Smooth muscle cell (in vitro differentiated cells): ENCODE results near the gene LPO. TPM values are rescaled to one million over a fixed set of nuclear protein-coding genes. Genes with fewer than 3 reads are reported as not detected.

ENCODE experiments used
- DNase-seq: peaks from one replicate; lab custom pipeline; 2025; ENCODE audit not compliant: unreplicated experiment; lab: John Stamatoyannopoulos, UW
- H2AFZ ChIP-seq: fragments of 200-600 bp; sonication (generic); 2 replicates; pipeline ENCODE4 v1.6.0; 2016; ENCODE audit warnings: antibody characterized with exemption, low read depth, mild to moderate bottlenecking
- H3F3A ChIP-seq: fragments of 200-600 bp; sonication (generic); 2 replicates; pipeline ENCODE4 v1.6.0; 2017; ENCODE audit warnings: antibody characterized with exemption, low read depth
- H3K27ac ChIP-seq: fragments of 200-600 bp; sonication (generic); 2 replicates; pipeline ENCODE4 v1.5.1; 2016; ENCODE audit warnings: low read depth, mild to moderate bottlenecking
- H3K27me3 ChIP-seq: fragments of 200-600 bp; sonication (generic); 2 replicates; pipeline ENCODE4 v1.6.1; 2016; ENCODE audit warnings: low read depth, mild to moderate bottlenecking
- H3K36me3 ChIP-seq: fragments of 200-600 bp; sonication (generic); 2 replicates; pipeline ENCODE4 v1.5.1; 2016; ENCODE audit warnings: low read depth
- H3K4me1 ChIP-seq: fragments of 200-600 bp; sonication (generic); 2 replicates; pipeline ENCODE4 v1.5.1; 2016; ENCODE audit warnings: low read depth
- H3K4me2 ChIP-seq: fragments of 200-600 bp; sonication (generic); 2 replicates; pipeline ENCODE4 v1.6.0; 2016; ENCODE audit warnings: mild to moderate bottlenecking
- H3K4me3 ChIP-seq: fragments of 200-600 bp; sonication (generic); 2 replicates; pipeline ENCODE4 v1.5.1; 2016; ENCODE audit warnings: mild to moderate bottlenecking
- H3K79me2 ChIP-seq: fragments of 200-600 bp; sonication (generic); 2 replicates; pipeline ENCODE4 v1.6.0; 2016; ENCODE audit warnings: low read depth, mild to moderate bottlenecking
- H3K9ac ChIP-seq: fragments of 200-600 bp; sonication (generic); 2 replicates; pipeline ENCODE4 v1.6.0; 2016; ENCODE audit warnings: low read depth
- H3K9me3 ChIP-seq: fragments of 200-600 bp; sonication (generic); replicated peaks from 2 replicates; pipeline ENCODE4 v1.5.1; 2016; ENCODE audit warnings: low read depth
- H4K20me1 ChIP-seq: fragments of 200-600 bp; sonication (generic); 2 replicates; pipeline ENCODE4 v1.6.0; 2016; ENCODE audit warnings: low read depth
- CTCF ChIP-seq: fragments of 200-600 bp; sonication (generic); IDR thresholded peaks from 2 replicates; pipeline ENCODE4 v1.5.1; 2017; ENCODE audit warnings: borderline replicate concordance, mild to moderate bottlenecking, antibody characterized with exemption; ENCODE audit not compliant: insufficient read depth, poor library complexity, severe bottlenecking
- WGBS: methylation state at CpG from one replicate; pipeline ENCODE4 v1.1.7; 2016; ENCODE audit warnings: low lambda C conversion rate; 5-methylcytosine and 5-hydroxymethylcytosine counted together
- polyA plus RNA-seq: library from polyadenylated mRNA; unstranded; fragments of >200 nt; fragmentation: Nextera tagmentation; extraction: Ambion mirVana; gene quantifications from 2 replicates; pipeline ENCODE4 v1.2.1, GENCODE V29; 2016
- total RNA-seq: library from RNA; depleted of rRNA; stranded (reverse); fragments of >200 nt; gene quantifications from 2 replicates; pipeline ENCODE4 v1.2.3, GENCODE V29; 2014

The LPO gene
- total and polyA plus RNA-seq, 2 experiments from 2014 or later = 3.3 to 4.1 TPM

GRCh38 chr17:58303971-58304749 is 65.8 kb downstream of the LPO start:
- H3K79me2 ChIP-seq = no peaks in the 10 kb centered on the region
- H3K9ac ChIP-seq = no peak overlapping the region
- no peak overlapping the region for H3K27ac ChIP-seq
- H3K9me3 ChIP-seq = no peaks in the 10 kb centered on the region
- H3K36me3 ChIP-seq = no peaks in the 10 kb centered on the region
- H3K4me2 ChIP-seq = no peak overlapping the region
- H3K4me3 ChIP-seq = no peak overlapping the region
- no peaks in the 10 kb centered on the region for H3K27me3 ChIP-seq
- no peaks in the 10 kb centered on the region for H3K4me1 ChIP-seq
- H3F3A ChIP-seq = no peaks in the 10 kb centered on the region
- H2AFZ ChIP-seq = no peak overlapping the region
- TF ChIP-seq CTCF = peak; percentile 69
- H4K20me1 ChIP-seq = no peaks in the 10 kb centered on the region
- DNase-seq = no peak
- WGBS = 45% methylated on average over 10 of the region's 10 CpGs

DNA sequence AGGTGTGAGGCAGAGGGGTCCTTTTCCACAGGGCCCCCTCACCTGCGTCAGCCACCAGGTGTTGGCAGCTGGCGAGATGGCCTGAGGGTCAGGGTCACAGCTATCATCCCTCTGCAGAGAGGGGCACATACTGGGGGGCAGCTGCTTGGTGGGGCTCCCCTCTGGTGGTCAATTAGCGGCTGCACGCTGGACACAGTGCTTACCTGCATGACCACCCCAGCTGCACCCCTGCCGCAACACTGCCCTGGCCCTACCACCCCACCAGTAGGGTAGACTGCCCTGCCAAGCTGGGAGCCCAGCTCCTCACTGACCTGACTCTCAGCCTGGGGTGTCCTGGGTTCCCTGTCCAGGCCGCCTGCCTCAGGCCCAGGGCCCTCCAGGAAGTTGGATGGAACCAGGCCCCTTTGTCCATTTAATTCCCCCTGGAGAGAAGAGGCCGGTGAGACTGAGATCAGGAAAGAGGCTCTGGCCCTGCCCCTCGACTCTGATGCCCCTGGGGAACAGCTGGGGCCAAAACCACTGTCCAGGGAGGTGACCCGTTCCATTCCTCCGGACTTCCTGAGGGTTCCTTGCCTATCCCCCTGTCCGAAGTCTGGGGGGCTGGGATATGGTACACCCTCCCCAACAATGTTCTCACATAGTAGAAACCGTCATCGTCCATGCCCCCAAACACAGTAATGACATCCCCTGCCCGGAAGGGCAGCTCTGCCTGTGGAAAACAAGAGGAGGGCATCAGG is 66.5 kb downstream of the LPO start:
- Histone ChIP-seq H3K79me2 (no peaks in the 10 kb centered on the region), H3K36me3 (no peaks in the 10 kb centered on the region), H4K20me1 (no peaks in the 10 kb centered on the region), H3K27me3 (no peaks in the 10 kb centered on the region), H3K4me2 (no peak overlapping the region), H3K27ac (no peak overlapping the region), H3F3A (no peaks in the 10 kb centered on the region), H3K4me3 (no peak overlapping the region), H3K9me3 (no peaks in the 10 kb centered on the region), H3K4me1 (no peaks in the 10 kb centered on the region), H2AFZ (no peak overlapping the region), H3K9ac (no peak overlapping the region)
- no peak for TF ChIP-seq CTCF
- 93% methylated on average over 14 of the region's 14 CpGs for WGBS
- DNase-seq = no peak

GRCh38 chr17:58305626-58306025 is 67.2 kb downstream of the LPO start:
- H3K4me2 ChIP-seq = no peak overlapping the region
- H3K4me1 ChIP-seq = no peaks in the 10 kb centered on the region
- 93% methylated on average over 5 of the region's 8 CpGs for WGBS
- no peak overlapping the region for H2AFZ ChIP-seq
- DNase-seq = no peak
- no peak for TF ChIP-seq CTCF
- no peaks in the 10 kb centered on the region for H3K36me3 ChIP-seq
- H3K27ac ChIP-seq = no peak overlapping the region
- H3K27me3 ChIP-seq = no peaks in the 10 kb centered on the region
- no peaks in the 10 kb centered on the region for H3F3A ChIP-seq
- no peaks in the 10 kb centered on the region for H4K20me1 ChIP-seq
- H3K9ac ChIP-seq = no peak overlapping the region
- no peaks in the 10 kb centered on the region for H3K9me3 ChIP-seq
- no peaks in the 10 kb centered on the region for H3K79me2 ChIP-seq
- no peak overlapping the region for H3K4me3 ChIP-seq
